ENCODE data around the gene EIF5A.

EIF5A gene

GRCh38 chr17:7285679-7286078 lies 21.7 kb upstream of the EIF5A start:
- no peak for DNase-seq (ENCODE audit: low read depth)

- no peak for DNase-seq (ENCODE audit: low read depth)
Measured at GRCh38 chr17:7289256-7290032, 18.0 kb upstream of the EIF5A start.

- DNase-seq (ENCODE audit: low read depth), result no peak
Measured at GRCh38 chr17:7290166-7290565, 17.3 kb upstream of the EIF5A start.

GRCh38 chr17:7290685-7291084 lies 16.7 kb upstream of the EIF5A start:
- DNase-seq (ENCODE audit: low read depth), result no peak

GRCh38 chr17:7292194-7292593 lies 15.2 kb upstream of the EIF5A start:
- DNase-seq (ENCODE audit: low read depth), result no peak

GRCh38 chr17:7292729-7293128 lies 14.7 kb upstream of the EIF5A start:
- no peak for DNase-seq (ENCODE audit: low read depth)

- no peak for DNase-seq (ENCODE audit: low read depth)
Measured at GRCh38 chr17:7293159-7293558, 14.3 kb upstream of the EIF5A start.

- no peak for DNase-seq (ENCODE audit: low read depth)
Measured at GRCh38 chr17:7293816-7294613, 13.4 kb upstream of the EIF5A start.

GRCh38 chr17:7294614-7295153 lies 12.7 kb upstream of the EIF5A start, which contains the start of gene YBX2:
Gene YBX2 (minus strand): TSS chr17:7294639. CDS start chr17:7294500, 139 bp downstream.
- no peak for DNase-seq (ENCODE audit: low read depth)

GRCh38 chr17:7295230-7296180 lies 11.9 kb upstream of the EIF5A start:
- DNase-seq (ENCODE audit: low read depth), result no peak

- no peak for DNase-seq (ENCODE audit: low read depth)
Measured at GRCh38 chr17:7296189-7296861, 11.1 kb upstream of the EIF5A start.

- no peak for DNase-seq (ENCODE audit: low read depth)
Measured at GRCh38 chr17:7304179-7304578, 3.2 kb upstream of the EIF5A start.

GRCh38 chr17:7307686-7308624 lies 527 bp downstream of the EIF5A start:
- DNase-seq (ENCODE audit: low read depth), result no peak

- peak; percentile 50 for DNase-seq (ENCODE audit: low read depth)
Measured at GRCh38 chr17:7308625-7309433, 1.4 kb downstream of the EIF5A start.

- no peak for DNase-seq (ENCODE audit: low read depth)
Measured at GRCh38 chr17:7309628-7310027, 2.2 kb downstream of the EIF5A start.

GRCh38 chr17:7311110-7311705 lies 3.8 kb downstream of the EIF5A start:
- no peak for DNase-seq (ENCODE audit: low read depth)

- no peak for DNase-seq (ENCODE audit: low read depth)
Measured at GRCh38 chr17:7312432-7313087, 5.1 kb downstream of the EIF5A start.

All from GM04503 (cell line).